HG03432 (cell line): ENCODE data around the gene RPS15.

Experiments
- ATAC-seq: cut with Tn5 transposase; IDR thresholded peaks from one replicate; pipeline ENCODE4 v1.9.1; 2021; ENCODE audit warnings: mild to moderate bottlenecking, moderate library complexity; ENCODE audit not compliant: unreplicated experiment

Gene RPS15

DNA sequence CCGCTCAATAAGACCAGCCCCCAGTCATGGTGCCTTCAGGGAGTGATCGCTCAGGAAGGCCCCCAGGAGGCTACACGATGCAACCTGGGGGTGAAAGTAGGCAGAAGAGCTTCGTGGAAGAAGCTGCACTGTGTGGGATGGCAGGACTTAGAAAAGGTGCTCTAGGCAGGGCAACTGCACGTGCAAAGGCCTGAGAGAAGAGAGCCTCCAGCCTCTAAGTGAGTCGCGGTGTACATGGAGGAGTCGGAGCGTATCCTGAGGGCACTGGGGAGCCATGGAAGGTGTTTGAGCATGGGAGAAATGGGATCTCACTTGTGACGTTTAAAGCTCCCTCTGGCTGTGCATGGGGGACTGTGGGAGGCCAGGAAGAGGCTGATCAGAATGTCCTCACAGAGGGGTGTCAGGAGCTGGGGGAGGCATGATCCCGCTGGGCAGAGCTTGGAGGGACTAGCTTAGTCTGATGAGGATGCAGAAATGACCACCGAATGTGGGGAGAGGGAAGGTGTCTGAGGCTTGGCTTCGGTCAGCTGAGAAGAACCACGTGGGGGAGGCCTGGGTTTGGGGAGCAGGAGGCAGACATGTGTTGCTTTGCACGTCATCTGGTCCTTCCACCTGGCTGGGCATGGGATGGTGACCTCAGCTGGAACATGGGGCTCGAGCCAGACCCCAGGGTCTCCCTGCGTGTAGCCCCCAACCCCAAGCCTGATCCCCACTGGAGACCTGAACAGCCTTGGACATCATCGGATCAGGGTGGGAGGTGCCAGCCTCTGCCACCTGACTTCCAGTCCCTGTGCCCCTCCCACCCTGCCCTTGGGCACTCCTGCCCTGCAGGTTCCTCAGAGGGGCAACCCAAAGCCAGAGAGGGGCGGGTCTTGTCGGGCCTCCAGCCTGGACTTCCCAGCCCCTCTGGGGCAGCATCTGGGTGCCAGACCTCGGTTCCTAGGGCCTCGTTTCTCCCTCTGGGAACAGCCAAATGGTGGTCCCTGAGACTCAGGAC, 12.8 kb downstream of the RPS15 start:
- no peak for ATAC-seq

DNA sequence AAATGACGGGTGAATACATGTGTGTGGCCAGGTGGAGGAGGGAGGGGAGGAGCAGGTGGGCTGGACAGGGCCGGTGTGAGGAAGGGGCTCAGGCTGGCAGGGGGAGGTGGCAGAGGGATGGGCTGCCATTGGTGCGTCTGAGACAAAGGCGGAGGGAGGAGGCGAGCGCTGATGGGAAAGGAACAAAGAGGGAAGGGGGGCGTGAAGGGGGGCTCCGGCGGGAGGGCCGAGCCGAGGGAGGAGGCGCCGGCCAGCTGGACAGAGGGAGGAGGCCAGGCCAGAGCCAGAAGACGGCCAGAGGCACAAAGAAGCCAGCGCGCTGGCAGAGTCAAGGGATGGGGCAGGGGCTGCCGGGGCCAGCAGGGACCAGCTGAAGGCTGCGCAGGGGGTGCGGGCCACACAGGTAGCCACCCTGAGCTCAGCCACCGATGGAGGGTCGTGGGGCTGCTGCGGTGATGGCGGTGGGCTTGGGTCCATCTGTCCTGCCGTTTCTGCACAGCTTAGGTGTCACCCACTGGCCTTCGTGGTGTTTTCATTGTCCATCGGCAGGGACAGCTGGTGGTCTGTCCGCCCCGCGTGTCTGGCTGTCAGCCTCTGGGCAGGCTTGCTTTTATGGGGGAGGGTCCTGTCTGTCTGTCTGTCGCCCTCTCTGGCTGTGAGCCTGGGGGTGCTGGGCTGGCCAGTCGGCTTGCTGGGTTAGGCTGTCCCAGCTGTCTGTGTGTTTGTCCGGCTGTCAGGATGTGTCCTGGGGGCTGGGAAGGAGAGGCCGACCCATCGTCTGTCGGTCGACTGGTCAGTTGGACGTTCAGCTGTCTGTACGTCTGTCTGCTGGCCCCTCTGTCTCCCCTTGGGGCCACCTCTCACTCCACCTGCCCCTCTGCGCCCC, 14.0 kb downstream of the RPS15 start:
- ATAC-seq: no peak

DNA sequence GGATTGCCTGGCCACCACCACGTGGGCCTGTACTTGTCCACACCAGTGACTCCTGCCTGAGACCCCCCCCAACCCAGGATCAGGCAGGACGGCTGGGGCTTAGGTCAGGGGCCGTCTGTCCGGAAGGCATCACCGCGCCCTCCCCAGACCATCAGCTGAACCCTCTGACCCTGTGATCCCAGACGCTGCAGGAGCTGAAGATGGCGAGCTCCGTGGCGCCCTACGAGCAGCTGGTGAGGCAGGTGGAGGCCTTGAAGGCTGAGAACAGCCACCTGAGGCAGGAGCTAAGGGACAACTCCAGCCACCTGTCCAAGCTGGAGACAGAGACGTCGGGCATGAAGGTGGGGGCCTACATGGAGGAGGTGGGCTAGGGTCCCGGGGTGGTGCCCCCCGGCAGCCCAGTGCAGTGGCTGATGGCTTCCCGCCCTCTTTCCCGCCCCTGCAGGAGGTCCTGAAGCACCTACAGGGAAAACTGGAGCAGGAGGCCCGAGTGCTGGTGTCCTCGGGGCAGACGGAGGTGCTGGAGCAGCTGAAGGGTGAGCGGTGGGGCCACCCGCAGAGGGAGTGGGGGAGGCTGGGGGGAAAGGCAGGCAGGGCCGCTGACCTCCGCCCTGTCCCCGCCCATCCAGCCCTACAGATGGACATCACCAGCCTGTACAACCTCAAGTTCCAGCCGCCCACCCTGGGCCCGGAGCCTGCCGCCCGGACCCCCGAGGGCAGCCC, 14.8 kb downstream of the RPS15 start:
- ATAC-seq: no peak

DNA sequence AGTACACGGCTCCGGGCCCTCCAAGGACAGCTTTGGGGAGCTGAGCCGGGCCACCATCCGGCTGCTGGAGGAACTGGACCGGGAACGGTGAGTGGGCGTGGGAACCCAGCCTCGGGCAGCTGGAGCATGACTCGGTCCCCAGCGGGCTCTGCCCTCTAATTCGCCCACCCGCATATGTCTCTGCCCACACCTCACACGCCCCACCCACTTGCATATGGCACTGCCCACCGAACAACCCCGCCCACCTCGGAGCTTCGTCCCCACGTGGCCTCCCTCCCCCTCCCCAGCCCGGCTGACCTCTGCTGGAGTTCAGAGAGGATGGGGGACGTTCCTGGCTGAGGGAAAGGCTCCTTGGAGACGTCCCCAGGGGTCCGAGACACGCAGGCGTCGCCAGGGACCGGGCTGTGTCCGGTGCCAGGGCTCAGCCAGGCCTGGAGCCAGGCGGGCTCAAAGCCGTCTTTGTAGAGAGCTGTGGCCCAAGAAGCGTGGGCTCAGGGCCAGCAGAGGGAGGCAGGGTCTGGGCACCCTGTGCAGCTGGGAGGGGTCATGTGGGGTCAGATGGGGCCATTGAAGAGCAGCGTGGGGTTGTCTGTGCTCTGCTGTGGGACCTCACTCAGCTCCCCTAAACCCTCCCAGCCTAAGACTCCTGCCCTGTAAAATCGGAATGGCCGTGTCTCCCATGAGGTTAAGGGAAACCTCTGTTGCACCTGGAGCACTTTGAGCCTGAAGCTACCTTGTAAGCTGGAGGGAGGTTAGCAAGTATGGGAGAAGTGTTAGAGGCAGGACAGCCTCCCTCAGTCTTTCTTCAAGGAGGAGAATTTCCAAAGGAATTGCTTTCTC, 15.5 kb downstream of the RPS15 start:
- ATAC-seq: no peak

DNA sequence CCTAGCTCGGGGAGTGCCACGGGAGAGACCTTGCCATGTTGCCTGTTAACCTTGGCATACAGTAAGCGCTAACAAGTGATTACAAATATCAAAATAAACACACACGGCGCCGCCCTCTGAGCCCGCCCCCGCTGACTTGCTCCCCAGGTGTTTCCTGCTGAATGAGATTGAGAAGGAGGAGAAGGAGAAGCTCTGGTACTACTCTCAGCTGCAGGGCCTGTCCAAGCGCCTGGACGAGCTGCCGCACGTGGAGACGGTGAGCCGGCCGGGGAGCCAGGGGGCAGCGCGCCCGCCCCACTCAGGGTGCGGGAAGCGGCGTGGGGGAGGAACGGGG, 16.8 kb downstream of the RPS15 start:
- ATAC-seq: no peak

DNA sequence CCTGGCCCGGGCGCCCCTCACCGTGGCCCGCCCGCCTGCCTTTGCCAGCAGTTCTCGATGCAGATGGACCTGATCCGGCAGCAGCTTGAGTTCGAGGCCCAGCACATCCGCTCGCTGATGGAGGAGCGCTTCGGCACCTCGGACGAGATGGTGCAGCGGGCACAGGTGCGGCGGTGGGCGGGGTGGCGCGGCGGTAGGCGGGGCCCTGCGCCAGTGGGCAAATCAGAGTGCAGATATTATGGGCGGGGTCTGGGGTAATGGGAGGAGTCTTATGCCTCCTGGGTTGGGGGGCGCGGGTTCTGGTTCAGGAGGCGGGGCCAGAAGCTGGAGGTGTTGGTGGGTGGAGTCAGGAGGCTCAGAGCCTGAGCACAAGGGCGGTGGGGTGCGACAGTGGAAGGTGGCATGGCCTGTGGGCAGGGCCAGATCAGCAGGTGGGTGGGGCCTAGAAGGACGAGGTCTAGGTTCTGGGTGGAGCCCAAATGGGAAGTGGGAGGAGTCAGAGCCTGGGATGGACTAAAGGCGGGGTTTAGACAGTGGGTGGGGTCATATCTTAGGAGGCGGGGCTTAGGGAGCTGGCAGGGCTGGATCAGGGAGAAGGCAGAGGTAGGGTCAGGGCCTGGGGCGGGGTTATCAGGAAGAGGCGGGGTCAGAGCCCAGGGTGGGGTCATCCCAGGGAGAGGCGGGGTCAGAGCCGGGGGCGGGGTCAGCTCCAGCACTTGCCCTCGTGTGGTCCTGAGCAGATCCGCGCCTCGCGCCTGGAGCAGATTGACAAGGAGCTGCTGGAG, 17.3 kb downstream of the RPS15 start:
- ATAC-seq: no peak

DNA sequence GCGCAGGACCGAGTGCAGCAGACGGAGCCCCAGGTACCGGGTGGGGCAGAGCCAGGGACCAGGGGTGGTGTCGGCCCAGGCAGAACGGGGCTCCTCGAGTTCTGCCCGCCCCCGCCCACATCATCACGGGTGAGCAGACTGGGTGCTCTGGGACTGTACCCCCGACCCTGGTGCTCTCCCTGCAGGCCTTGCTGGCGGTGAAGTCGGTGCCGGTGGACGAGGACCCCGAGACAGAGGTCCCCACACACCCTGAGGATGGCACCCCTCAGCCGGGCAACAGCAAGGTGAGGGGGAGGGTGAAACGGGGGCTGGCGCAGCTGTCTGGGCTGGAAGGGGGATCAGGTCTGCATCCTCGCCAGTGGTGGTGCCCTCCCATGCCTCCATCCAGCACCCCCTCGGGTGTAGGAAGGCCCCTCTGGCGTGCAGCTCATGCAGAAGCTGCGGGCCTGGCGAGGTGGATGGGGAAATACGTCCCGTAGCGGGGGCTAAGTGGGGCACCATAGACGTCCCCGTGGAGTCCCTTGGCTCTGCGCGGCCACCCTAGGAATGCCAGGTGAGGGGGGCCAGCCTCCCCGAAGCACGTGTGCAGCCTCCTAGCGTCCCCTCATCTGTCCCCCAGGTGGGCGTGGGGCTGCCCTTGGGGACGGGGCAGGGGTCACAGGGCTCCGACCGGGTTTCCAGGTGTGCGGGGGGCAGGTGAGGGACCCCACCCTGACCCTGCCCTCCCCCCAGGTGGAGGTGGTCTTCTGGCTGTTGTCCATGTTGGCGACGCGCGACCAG, 18.1 kb downstream of the RPS15 start:
- ATAC-seq: no peak

DNA sequence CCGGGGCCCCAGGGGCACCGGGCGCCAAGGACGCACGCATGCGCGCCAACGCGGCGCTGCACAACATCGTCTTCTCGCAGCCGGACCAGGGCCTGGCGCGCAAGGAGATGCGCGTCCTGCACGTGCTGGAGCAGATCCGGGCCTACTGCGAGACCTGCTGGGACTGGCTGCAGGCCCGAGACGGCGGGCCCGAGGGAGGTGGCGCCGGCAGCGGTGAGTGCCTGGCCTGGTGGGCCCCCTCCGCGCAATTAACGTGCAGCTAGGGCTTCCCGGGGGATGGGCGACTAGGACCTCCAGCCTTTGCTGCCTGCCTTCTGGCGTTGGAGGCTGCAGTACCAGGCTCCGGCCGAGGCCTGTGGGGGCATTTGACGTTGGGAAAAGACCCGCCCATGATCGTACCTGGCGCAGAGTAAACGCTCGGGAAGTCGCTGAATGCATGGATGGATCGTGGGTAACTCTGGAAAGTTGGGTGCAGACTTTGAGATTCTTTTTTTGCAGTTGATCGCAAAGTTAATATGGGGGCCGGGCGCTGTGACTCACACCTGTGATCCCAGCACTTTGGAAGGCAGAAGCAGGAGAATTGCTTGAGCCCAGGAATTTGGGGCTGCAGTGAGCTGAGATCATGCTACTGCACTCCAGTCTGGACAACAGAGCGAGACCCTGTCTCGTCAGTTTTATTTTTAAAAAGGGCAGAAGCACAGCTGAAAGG, 19.0 kb downstream of the RPS15 start:
- no peak for ATAC-seq

DNA sequence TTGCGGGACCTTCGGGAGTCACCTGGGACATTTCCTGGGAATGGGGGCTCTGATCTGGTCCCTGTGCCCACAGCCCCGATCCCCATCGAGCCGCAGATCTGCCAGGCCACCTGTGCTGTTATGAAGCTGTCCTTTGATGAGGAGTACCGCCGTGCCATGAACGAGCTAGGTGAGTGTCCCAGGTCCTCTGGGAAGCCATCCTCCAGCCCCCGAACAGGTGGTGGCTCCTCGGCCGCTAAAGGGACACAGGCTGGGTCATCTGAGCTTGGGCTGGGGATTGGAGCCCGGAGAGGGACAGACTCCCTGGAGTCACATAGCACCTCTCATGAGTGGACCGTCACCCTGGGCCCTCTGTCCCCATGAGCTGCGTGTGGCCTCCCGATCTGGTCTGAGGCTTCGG, 19.7 kb downstream of the RPS15 start:
- no peak for ATAC-seq

DNA sequence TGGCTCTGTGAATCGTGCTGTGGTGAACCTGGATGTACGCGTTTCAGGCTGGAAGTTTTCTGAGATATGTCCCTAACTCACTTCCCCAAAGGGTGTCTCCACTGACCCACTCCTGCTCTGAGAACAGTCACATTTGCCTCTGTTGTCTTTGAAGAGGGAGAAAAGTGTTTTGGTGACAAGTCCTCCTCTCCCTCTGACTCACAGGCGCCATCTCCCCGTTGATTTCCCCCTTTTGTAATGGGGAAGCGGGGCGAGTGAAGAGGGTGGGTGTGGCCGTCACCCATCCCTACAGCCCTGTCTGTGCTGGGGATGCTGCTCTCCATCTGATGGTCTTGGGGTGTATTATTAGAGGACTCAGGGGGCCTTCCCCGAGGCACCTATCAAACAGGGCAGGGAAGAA, 21.3 kb downstream of the RPS15 start:
- ATAC-seq: no peak

DNA sequence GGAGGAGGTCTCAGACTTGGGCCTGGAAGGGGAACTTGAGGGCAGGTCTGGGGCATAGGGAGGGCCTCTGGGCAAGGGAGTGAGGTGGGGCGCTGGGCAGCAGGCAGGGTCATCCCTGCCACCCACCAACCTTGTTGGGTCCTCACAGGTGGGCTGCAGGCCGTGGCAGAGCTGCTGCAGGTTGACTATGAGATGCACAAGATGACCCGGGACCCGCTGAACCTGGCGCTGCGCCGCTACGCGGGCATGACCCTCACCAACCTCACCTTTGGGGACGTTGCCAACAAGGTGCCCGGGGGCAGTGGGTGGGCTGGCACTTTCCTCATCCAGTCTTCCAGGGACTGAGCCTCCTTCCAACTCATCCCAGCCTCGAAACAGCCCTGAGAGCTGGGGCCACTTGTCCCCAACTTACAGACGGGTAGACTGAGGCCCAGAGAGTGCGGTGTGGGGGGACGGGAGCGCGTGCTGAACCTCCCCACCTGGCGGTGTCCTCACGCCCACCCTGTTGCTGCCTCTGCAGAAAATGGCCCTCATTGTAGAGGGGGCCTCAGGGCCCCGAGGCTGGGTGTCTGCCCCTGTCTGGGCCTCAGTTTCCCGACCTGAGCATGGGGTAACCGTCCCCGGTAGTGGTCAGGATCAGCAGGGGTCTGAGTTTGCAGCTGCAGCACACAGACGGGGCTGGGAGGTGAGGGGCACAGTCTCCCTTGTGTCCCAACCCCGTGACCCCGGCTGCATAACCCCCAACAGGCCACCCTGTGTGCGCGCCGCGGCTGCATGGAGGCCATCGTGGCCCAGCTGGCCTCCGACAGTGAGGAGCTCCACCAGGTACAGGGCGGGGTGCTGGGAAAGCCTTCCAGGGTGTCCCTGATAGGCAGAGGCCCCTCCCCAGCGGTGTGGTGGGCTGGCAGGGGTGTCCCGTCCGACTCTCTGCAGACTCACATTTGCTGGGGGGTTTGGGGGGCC, 22.1 kb downstream of the RPS15 start:
- no peak for ATAC-seq

DNA sequence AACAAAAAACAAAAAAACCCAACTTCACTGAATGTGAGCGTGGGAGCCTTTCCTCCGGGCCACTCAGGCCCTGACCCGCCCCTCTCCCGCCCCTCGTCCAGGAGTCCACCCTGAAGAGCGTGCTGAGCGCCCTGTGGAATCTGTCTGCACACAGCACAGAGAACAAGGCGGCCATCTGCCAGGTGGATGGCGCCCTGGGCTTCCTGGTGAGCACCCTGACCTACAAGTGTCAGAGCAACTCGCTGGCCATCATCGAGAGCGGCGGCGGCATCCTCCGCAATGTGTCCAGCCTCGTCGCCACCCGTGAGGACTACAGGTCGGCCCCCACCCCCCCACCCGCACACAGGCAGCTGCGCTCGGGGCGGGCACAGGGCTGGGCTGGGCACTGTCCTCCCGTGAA, 23.7 kb downstream of the RPS15 start:
- no peak for ATAC-seq

DNA sequence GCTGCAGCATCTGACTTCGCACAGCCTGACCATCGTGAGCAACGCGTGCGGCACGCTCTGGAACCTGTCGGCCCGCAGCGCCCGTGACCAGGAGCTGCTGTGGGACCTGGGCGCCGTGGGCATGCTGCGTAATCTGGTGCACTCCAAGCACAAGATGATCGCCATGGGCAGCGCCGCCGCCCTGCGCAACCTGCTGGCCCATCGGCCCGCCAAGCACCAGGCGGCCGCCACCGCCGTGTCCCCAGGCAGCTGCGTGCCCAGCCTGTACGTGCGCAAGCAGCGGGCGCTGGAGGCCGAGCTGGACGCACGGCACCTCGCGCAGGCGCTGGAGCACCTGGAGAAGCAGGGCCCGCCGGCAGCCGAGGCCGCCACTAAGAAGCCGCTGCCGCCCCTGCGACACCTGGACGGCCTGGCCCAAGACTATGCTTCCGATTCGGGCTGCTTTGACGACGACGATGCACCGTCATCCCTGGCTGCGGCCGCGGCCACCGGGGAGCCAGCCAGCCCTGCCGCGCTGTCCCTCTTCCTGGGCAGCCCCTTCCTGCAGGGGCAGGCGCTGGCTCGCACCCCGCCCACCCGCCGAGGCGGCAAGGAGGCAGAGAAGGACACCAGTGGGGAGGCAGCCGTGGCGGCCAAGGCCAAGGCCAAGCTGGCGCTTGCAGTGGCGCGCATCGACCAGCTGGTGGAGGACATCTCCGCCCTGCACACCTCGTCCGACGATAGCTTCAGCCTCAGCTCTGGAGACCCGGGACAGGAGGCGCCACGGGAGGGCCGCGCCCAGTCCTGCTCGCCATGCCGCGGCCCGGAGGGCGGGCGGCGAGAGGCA, 27.2 kb downstream of the RPS15 start:
- no peak for ATAC-seq

DNA sequence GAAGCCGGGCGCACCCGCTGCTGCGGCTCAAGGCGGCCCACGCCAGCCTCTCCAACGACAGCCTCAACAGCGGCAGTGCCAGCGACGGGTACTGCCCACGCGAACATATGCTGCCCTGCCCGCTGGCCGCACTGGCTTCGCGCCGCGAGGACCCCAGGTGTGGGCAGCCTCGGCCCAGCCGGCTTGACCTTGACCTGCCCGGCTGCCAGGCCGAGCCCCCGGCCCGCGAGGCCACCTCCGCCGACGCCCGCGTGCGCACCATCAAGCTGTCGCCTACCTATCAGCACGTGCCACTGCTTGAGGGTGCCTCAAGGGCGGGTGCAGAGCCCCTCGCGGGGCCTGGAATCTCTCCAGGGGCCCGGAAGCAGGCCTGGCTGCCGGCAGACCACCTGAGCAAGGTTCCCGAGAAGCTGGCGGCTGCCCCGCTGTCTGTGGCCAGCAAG, 27.8 kb downstream of the RPS15 start:
- ATAC-seq: no peak

DNA sequence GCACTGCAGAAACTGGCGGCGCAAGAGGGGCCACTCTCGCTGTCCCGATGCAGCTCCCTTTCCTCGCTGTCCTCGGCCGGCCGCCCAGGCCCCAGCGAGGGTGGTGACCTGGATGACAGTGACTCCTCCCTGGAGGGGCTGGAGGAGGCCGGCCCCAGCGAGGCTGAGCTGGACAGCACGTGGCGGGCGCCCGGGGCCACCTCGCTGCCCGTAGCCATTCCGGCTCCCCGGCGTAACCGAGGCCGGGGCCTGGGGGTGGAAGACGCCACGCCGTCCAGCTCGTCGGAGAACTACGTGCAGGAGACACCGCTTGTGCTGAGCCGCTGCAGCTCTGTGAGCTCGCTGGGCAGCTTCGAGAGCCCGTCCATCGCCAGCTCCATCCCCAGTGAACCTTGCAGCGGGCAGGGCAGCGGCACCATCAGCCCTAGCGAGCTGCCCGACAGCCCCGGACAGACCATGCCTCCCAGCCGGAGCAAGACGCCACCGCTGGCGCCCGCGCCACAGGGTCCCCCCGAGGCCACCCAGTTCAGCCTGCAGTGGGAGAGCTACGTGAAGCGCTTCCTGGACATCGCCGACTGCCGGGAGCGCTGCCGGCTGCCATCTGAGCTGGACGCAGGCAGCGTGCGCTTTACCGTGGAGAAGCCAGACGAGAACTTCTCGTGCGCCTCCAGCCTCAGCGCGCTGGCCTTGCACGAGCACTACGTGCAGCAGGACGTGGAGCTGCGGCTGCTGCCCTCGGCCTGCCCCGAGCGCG, 28.4 kb downstream of the RPS15 start:
- ATAC-seq: no peak

DNA sequence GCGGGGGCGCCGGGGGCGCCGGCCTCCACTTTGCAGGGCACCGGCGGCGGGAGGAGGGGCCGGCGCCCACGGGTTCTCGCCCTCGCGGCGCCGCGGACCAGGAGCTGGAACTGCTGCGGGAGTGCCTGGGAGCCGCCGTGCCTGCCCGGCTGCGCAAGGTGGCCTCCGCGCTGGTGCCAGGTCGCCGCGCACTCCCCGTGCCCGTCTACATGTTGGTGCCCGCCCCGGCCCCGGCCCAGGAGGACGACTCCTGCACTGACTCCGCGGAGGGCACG, 29.0 kb downstream of the RPS15 start:
- ATAC-seq: no peak
